ENCODE measurements around the gene TMC1.
"Not testable (repeated sequence)": the region's sequence is repeated elsewhere in the genome, so short reads cannot be mapped to it uniquely, and the experiment has no call there.

The TMC1 gene

DNA sequence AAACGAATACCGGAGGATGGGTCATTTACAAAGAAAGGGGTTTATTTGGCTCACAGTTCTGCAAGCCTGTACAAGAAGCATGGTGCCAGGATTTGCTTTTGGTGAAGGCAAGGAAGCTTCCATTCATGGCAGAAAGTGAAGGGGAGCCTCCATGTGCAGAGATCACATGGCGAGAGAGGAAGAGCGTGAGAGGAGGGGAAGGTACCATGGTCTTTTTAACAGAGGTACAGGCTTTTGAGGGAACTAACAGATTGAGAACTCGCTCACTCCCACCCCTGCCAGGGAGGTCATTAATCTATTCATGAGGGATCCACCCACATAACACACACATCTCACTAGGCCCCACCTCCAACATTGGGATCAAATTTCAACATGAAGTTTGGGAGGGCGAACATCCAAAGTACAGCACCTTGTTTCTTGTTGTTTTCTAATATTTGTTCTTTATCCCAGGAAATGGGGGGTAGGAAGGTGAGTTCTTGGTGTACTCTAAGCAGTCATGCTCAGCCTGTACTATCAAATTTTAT is 18.5 kb downstream of the TMC1 start:
- Histone ChIP-seq H3K27ac (no peak overlapping the region), H3K36me3 (ENCODE audit: control insufficient read depth, insufficient read depth, low read length) (no peaks in the 10 kb centered on the region), H3K9ac (no peak overlapping the region), H3K9me3 (ENCODE audit: control insufficient read depth, low read length) (no peaks in the 10 kb centered on the region), H2AFZ (no peak overlapping the region), H3K4me2 (ENCODE audit: low read length) (no peak overlapping the region), H3K79me2 (no peaks in the 10 kb centered on the region), H3K4me3 (ENCODE audit: low read depth, low read length) (no peak overlapping the region), H3K4me1 (no peaks in the 10 kb centered on the region), H3K27me3 (ENCODE audit: control insufficient read depth, insufficient read depth, low read length) (no peaks in the 10 kb centered on the region)
- TF ChIP-seq, protein P1, sequence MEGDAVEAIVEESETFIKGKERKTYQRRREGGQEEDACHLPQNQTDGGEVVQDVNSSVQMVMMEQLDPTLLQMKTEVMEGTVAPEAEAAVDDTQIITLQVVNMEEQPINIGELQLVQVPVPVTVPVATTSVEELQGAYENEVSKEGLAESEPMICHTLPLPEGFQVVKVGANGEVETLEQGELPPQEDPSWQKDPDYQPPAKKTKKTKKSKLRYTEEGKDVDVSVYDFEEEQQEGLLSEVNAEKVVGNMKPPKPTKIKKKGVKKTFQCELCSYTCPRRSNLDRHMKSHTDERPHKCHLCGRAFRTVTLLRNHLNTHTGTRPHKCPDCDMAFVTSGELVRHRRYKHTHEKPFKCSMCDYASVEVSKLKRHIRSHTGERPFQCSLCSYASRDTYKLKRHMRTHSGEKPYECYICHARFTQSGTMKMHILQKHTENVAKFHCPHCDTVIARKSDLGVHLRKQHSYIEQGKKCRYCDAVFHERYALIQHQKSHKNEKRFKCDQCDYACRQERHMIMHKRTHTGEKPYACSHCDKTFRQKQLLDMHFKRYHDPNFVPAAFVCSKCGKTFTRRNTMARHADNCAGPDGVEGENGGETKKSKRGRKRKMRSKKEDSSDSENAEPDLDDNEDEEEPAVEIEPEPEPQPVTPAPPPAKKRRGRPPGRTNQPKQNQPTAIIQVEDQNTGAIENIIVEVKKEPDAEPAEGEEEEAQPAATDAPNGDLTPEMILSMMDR (IDR thresholded peaks at IDR 0.05): no peak

DNA sequence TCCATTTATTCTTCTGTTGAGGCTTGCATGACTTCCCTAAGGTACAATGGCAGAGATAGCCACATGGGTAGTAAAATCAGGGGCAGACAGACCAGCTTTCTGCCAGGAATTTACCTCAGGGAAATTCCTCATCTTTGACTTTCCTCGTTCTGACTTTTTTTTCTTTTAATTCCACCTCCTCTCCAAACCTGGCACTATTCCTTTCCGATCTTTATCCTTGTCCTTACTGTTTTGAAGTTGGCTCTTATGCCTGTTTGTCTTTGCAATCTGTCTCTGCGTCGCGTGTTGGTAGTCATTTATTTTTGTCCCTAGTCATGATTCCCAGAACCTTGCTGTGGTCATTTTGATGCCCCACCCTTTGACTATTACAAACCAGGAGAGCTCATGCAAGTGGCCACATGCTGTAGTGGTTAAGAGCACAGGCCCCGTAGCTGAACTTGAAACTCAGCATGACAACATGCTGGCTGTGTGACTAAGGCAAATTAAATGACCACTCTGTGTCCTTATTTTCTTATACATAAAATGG is 19.0 kb downstream of the TMC1 start:
- Histone ChIP-seq H3K9ac (no peak overlapping the region), H3K9me3 (ENCODE audit: control insufficient read depth, low read length) (no peaks in the 10 kb centered on the region), H2AFZ (no peak overlapping the region), H3K4me3 (ENCODE audit: low read depth, low read length) (no peak overlapping the region), H3K27ac (no peak overlapping the region), H3K4me1 (no peaks in the 10 kb centered on the region), H3K36me3 (ENCODE audit: control insufficient read depth, insufficient read depth, low read length) (no peaks in the 10 kb centered on the region), H3K27me3 (ENCODE audit: control insufficient read depth, insufficient read depth, low read length) (no peaks in the 10 kb centered on the region), H3K4me2 (ENCODE audit: low read length) (no peak overlapping the region), H3K79me2 (no peaks in the 10 kb centered on the region)
- TF ChIP-seq, protein P1 (IDR thresholded peaks at IDR 0.05): no peak

DNA sequence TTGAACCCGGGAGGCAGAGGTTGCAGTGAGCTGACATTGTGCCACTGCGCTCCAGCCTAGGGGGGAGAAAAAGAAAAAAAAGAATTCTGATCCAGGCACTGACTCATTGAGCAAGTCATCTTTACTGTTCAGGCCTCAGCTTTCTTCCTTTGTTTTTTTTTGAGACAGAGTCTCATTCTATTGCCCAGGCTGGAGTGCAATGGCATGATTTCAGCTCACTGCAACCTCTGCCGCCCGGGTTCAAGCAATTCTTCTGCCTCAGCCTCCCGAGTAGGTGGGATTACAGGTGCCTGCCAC is 21.1 kb downstream of the TMC1 start:
- H3K4me3 ChIP-seq (ENCODE audit: low read depth, low read length); H3K4me1 ChIP-seq; H3K27me3 ChIP-seq (ENCODE audit: control insufficient read depth, insufficient read depth, low read length); H3K4me2 ChIP-seq (ENCODE audit: low read length); H3K79me2 ChIP-seq; H3K9me3 ChIP-seq (ENCODE audit: control insufficient read depth, low read length); H3K9ac ChIP-seq; H3K27ac ChIP-seq; H3K36me3 ChIP-seq (ENCODE audit: control insufficient read depth, insufficient read depth, low read length); H2AFZ ChIP-seq: not testable (repeated sequence)

DNA sequence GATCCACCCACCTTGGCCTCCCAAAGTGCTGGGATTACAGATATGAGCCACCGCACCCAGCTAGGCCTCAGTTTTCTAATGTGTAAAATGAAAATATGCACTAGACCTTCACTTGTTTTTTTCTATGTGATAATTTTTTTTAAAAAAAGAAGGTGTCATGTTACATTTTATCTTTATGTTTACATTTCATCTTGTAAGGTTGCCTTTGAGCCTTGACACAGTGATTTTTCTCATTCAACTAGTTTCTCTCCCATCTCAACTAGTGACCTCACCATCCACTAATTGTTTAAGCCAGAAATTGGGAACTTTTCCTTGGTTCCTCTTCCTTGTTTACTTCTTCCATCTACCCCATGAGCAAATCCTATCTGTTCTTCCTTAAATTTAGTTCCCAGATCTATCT is 21.5 kb downstream of the TMC1 start:
- H3K9me3 ChIP-seq (ENCODE audit: control insufficient read depth, low read length): no peaks in the 10 kb centered on the region
- H3K27me3 ChIP-seq (ENCODE audit: control insufficient read depth, insufficient read depth, low read length): no peaks in the 10 kb centered on the region
- no peak overlapping the region for H3K4me3 ChIP-seq (ENCODE audit: low read depth, low read length)
- no peaks in the 10 kb centered on the region for H3K79me2 ChIP-seq
- no peaks in the 10 kb centered on the region for H3K36me3 ChIP-seq (ENCODE audit: control insufficient read depth, insufficient read depth, low read length)
- no peak overlapping the region for H2AFZ ChIP-seq
- H3K4me2 ChIP-seq (ENCODE audit: low read length): no peak overlapping the region
- TF ChIP-seq, protein P1 (IDR thresholded peaks at IDR 0.05): no peak
- H3K4me1 ChIP-seq: no peaks in the 10 kb centered on the region
- no peak overlapping the region for H3K9ac ChIP-seq
- H3K27ac ChIP-seq: no peak overlapping the region

DNA sequence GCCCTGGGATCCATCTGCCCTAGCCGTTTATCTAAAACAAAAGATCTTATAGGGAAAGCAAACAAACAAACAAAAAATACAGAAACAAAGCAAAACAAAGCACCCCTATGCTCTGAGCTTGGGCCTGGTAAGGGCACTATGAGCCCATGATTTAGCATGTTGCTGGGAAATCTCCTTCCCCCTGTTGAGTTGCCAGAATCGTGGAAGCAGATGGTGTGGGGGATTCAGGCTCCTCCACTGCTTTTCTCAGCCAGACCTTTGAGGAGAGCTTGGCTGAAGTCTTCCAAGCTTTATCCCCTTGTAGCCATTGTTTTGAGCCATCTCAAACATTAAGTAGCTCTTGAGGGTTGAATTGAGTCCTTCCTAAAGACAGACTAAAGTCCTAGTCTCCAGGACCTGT is 29.9 kb downstream of the TMC1 start:
- H3K4me3 ChIP-seq (ENCODE audit: low read depth, low read length): no peak overlapping the region
- H3K79me2 ChIP-seq: no peaks in the 10 kb centered on the region
- no peak overlapping the region for H3K27ac ChIP-seq
- no peak overlapping the region for H3K9ac ChIP-seq
- no peak overlapping the region for H3K4me2 ChIP-seq (ENCODE audit: low read length)
- TF ChIP-seq, protein P1 (IDR thresholded peaks at IDR 0.05): no peak
- H3K36me3 ChIP-seq (ENCODE audit: control insufficient read depth, insufficient read depth, low read length): no peaks in the 10 kb centered on the region
- H3K4me1 ChIP-seq: no peaks in the 10 kb centered on the region
- no peaks in the 10 kb centered on the region for H3K27me3 ChIP-seq (ENCODE audit: control insufficient read depth, insufficient read depth, low read length)
- no peak overlapping the region for H2AFZ ChIP-seq
- H3K9me3 ChIP-seq (ENCODE audit: control insufficient read depth, low read length): no peaks in the 10 kb centered on the region

Data from parathyroid adenoma (tissue), 2 donors.